GM21619 (cell line): ENCODE data around the gene MCTP1.
A peak's percentile ranks its signal among the peaks of the same experiment; 100 is the strongest.

ENCODE experiments used
- ATAC-seq: cut with Tn5 transposase; IDR thresholded peaks from one replicate; pipeline ENCODE4 v1.9.1; 2021; ENCODE audit not compliant: unreplicated experiment

The MCTP1 gene

GRCh38 chr5:95078868-95079267, 206.0 kb downstream of the MCTP1 start:
- no peak for ATAC-seq

GRCh38 chr5:95076395-95077185, 208.3 kb downstream of the MCTP1 start:
- no peak for ATAC-seq

DNA sequence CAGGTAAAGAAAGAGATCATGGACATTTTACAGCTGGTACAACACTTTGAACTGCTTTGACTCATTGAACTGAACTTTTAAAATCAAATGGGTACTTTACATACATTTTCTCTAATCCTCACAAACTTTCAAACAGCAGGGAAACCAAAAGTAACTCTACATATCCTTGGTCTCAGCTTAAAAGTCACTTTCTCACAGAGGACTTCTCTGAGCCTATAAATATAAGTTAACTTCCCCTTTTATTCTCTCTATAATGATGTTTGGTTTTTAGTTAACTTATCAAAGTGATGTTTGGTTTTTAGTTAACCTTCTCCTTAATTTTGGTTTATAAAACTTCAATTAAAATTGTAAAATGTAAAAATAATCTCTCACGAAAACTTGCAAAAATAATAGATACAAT, 209.8 kb downstream of the MCTP1 start:
- ATAC-seq = peak; percentile 35

DNA sequence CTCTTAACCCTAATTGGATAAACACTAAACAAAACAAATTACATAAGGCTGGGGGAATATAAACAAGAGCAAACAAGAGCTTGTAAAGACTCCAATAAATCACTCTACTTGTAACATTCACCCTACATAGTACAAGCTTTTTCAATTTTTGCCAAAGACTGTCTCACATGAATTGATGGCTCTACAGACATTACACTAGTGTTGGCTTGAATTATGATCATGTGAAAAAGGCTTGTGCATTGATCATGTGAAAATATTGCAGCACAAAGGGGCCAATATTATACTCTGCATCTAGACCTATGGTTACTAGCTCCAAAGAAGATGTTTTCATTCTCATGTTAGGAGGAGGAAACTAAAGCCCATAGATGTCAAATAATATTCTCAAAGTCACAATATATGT, 212.6 kb downstream of the MCTP1 start:
- no peak for ATAC-seq

GRCh38 chr5:95070866-95071265, 214.0 kb downstream of the MCTP1 start:
- ATAC-seq = no peak

GRCh38 chr5:95070453-95070852, 214.4 kb downstream of the MCTP1 start:
- ATAC-seq = no peak

GRCh38 chr5:95069948-95070347, 214.9 kb downstream of the MCTP1 start:
- no peak for ATAC-seq

DNA sequence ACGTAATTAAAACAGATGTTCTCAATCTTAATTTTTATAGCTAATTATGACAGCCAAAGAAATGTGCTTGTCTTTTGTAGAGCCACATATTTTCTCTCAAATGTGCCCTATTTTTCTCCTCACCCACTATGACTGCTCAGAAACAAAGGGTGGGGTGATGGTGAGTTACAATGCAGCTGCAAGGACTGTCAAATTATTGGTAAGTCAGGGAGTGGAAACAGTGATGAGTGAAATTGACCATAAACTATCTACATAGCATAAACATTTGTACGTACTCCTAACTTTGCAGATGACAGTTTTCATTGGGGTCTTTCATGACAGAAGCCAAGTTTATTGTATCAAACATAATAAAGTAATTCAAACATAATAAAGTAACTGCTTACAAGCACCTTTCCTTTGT, 215.9 kb downstream of the MCTP1 start:
- no peak for ATAC-seq

DNA sequence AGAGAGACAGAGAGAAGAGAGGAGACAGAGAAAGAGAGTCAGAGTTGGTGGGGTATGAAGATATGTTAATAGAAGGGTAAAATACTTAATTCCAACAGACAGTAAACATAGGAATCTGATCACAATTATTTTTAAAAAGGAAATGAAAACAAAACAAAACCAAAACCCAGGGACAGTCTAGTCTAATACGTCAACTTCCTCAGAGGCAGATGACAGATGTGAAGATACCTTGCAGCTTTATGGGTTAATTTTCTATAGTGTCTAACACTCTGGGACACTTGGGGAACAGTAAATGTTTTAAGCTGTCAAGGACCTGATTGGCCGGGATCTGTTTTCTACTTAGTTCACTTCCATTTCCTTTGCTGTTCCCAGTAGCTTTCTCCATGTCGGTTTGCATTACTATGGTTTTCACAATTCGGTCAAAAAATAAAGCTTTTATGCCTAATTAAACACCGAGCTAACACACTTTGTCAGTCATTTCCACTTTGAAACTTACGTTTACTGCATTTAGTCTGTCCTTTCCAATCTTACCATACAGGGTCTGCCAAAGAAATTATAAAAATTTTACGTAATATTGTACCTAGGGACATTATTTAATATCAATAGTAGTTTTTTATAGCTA, 216.5 kb downstream of the MCTP1 start:
- peak; percentile 55 for ATAC-seq

DNA sequence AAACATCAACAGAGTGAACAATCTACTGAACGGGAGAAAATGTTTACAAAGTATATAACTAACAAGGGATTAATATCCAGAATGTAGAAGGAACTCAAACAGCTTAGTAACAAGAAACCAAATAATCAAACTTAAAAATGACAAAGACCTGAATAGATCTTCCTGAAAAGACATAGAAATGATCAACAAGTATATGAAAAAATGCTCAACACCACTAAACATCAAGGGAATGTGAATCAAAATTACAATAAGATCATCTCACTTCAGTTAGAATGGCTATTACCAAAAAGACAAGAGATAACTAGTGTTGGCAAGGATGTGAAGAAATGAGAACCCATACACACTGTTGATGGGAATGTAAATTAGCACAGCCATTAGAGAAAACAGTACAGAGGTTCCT, 218.8 kb downstream of the MCTP1 start:
- no peak for ATAC-seq

GRCh38 chr5:95063492-95063891, 221.4 kb downstream of the MCTP1 start:
- no peak for ATAC-seq

GRCh38 chr5:95060098-95060497, 224.8 kb downstream of the MCTP1 start:
- ATAC-seq = no peak

DNA sequence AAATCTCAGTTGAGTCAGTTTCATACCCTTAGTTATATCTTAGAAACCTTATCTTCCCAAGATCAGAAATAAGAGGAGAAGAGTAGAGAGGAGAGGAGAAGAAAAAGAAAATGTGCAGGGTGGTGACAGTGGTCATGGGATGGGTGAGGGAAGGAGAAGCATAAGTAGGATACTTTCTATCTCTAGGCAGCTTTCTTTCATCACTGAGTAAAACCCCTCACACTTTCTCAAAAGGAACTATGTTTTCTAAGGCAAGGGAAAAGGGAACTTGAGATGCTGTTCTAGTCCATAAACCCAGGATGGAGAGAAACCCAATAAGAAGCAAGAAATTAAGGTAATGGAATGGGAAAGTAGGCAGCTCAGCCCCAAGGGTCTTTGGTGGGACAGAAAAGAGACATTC, 225.3 kb downstream of the MCTP1 start:
- ATAC-seq = no peak

DNA sequence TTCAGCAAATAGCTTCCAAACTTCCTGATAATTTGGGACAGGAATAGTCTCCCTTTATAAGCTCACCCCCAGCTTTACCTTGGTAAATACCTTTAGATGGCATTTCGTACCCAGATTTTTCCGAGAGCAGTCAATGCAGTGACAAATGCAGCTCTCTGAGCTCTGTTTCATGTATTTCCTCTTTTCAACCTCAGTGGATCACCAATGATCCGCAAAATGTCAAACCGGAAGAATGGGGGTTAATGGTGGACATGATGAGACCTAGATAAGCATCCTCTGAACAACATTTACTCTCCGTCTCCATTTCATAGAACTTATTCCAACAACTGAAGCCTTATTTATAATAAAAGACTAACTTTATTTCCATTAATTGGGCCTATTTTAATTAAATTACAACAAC, 227.3 kb downstream of the MCTP1 start:
- ATAC-seq = no peak

GRCh38 chr5:95053253-95053652, 231.6 kb downstream of the MCTP1 start:
- no peak for ATAC-seq

GRCh38 chr5:95050708-95051107, 234.2 kb downstream of the MCTP1 start:
- ATAC-seq = no peak

DNA sequence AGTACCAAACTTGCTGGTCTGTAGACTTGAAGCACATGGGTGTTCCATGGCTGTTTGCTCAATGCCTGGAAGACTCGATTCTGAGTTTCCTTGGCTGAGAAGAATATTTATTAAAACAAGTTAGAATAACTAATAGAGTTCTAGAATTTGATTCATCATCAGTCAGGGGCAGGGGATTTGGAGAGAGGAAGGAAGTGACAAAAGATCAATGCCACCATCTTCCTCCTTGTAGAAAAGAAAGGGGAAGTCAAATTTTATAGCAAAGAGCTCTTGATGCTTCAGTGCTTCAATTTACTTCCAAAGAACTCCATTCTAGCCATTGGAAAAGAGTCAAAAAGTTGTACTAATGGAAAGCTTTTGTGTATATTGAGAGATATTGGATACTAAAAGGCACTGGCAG, 236.3 kb downstream of the MCTP1 start:
- no peak for ATAC-seq

- no peak for ATAC-seq
These were observed 239.5 kb downstream of the MCTP1 start for GRCh38 chr5:95045181-95045965.

GRCh38 chr5:95044096-95044495, 240.8 kb downstream of the MCTP1 start:
- ATAC-seq = no peak

- no peak for ATAC-seq
These were observed 241.2 kb downstream of the MCTP1 start for GRCh38 chr5:95043648-95044047.

GRCh38 chr5:95043234-95043633, 241.7 kb downstream of the MCTP1 start:
- no peak for ATAC-seq

- ATAC-seq = no peak
These were observed 242.9 kb downstream of the MCTP1 start for GRCh38 chr5:95042037-95042436.
